MV-4-11 (cell line): ENCODE data around the gene SCAANT1.

Experiments
- DNase-seq: peaks from one replicate; lab custom pipeline; 2025; lab: John Stamatoyannopoulos, UW

SCAANT1 gene

DNA sequence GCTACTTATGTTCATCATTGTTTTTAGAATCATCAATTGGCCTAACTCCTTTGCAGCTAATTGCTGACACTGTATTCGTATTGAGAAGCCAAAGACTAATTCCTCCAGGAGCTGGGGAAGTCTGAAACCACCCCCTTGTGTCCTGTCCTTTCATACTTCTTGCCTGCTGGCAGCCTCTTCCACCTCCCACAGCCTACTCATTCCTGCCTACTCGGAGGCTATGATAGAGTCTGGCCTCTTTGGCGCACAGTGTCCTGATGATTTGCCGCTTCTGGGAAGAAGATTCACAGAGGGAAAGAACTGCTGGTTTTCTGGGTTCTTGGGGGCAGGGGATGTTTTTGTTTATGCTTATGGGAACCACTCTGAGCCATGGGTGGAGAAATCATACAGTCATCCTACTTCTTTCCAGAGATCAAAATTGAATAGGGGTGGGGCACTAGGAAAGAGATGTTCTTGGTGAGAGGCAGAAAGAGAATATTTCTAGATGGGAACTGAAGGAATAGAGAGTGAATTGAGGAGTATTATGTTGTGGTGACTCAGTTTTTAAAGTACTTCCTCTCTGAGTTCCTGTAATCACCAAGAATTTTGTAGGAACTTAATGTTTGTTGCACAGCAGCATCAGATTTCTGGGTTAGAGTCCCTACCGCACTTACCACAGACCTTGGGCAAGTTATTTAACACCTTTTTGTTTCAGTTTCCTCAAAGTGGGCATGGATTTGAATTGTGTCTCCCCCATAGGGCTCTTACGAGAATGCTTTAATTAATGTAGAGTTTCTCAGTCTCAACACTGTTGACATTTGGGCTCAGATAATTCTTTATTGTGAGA lies 22.1 kb upstream of the SCAANT1 start:
- peak; percentile 97 for DNase-seq

DNA sequence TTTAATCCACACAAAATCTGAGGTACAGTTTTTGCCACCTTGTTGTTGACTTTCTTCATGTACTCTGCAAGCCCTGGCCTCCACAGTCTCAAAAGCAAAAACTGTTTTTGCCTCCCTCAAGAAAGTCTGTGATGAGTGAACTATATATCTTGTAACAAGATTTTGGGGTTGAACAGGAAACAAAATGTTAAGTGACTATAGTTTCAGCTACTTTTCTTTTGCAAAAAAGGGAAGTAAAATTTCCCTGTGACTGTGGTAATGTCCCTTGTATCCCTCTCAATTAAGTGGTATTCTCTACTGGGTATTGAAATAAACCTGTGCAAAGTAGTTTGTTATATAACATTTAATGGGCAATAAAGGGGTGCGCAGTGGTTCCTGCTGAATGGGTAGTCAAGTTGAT lies 21.3 kb upstream of the SCAANT1 start:
- DNase-seq = peak; percentile 85

DNA sequence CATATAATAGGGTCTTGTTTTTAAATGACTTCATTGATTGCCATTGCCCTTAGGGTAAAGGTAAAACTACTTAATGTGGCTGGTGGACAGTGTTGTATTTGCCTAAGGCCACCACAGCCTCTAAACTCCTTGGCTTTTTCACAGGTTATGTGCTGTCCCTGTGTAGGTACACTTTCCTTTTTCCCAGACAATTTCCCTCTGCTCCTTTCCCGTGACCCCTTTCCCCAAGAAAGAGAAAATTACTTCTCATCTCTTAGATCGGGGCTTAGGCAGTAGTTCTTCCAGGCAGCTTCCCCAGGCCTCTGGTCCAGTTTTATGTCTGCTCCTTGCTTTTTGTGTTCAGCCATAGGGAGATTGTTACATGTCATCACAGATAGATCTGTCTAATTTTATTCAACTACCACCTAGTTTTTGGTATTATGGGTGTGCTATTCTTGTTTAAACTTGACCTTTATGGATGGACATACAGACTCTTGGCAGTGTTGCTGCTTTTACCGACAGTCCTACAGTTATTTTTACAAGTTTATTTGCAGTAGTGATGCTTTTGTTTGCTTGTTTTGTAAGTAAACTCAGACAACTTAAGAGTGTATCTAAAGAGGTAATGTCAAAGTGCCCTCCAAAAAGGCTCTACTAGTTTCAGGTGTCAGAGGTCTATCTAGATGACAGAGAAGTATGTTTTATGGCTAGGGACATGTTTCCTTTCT lies 20.5 kb upstream of the SCAANT1 start:
- no peak for DNase-seq

DNA sequence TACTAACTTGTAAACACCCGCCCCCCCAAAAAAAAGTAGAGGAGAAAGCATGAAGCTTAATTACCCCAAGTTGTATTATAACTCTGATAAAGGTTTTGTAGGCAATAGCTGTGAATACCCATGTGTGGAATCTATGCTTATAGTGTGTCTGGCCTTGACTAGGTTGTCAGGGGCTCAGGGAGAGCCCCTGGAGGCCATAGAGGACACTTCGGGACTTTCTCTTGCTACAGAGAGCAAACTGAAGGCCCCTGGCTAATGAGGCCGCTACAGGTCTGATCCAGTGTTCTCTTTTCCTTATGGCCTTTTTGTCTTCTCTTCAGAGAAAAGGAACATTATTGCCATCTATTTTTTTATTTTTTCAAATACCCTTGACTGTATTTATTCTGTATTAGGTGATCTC lies 19.1 kb upstream of the SCAANT1 start:
- DNase-seq = no peak

DNA sequence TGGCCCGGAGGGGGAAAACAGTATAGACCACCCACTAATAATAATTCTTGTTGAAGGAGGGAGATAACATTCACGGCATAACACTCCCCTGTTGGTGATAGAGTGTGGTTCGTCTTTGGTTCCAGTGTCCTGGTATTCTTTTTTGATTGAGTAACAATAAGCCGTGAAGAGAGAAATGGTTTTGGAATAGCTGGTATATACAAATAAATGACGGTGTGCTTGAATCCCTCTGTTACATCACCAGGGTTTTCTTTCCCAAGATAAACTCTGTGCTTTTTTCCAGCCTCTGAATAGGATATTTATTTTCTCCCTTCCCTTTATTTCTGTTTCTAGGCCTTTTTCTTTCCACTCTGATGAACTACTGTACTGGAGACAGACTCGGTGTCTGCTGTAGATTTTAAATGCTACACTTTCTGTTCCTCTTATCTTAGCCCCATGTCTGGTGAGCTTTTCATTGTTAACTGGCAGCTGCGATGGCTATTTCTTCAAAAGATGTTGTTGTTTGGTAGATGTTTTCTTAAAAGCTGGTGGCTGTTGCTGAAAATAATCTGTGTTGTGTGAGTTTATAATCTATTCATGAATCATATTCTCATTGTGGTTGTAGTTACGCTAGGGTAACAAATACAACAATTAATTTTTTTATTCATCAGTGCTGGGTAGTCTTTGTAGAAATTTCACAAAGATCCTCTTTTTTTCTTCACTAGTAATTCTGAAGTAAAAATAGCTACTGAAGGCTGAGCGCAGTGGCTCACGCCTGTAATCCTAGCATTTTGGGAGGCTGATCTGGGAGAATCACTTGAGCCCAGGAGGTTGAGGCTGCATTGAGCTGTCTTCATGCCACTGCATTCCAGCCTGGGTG lies 15.5 kb upstream of the SCAANT1 start:
- peak; percentile 72 for DNase-seq

DNA sequence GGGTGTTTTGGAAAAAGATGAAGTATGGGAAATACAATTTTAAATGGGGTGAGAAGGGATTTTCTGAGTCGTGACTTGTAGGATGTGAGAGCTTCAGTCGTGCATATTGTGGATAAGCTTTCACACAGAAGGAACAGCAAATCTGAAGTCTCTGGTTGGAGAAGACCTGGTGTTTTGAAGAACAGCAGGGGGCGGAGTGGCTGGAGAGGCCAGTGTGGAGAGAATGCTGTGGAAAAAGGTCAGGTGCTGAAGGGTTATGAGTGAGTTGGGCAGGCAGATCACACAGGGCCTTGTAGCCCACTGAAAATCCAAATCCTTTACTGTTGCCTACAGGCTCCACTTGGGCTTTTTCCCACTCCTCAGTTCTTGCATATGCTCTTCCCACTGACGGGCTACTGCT lies 14.1 kb upstream of the SCAANT1 start:
- no peak for DNase-seq

DNA sequence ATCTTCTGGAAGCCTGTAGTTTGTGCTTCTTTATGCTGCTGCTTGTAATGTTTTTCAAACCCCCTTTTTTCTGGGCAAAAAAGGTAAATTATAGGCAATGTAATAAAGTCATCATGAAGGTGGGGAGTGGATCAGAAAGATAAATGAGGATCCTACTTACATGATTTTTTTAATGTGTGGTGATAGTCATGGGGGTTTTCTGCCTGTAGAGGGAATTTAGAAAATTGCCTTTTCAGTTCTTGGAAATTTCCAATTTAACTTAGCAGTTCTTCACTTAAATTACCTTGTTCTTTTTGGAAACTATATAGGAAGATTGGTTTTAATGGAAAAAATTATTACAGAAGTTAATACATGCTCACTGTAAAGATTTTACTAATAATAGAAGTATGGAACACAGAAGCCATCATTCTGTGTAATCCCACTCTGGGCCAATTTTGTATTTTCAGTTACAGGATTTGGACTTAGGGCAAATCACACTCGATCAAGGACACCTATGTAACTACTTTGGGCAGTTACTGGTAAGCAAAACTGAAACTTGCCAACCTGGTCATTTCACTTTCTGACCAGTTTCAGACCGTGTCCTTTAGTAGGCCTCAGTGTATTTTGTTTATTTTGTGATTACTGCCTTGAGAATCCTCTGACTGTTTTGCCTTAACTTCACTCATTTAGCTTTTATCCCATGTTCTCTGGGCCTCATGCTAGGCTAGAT lies 10.5 kb upstream of the SCAANT1 start:
- no peak for DNase-seq

DNA sequence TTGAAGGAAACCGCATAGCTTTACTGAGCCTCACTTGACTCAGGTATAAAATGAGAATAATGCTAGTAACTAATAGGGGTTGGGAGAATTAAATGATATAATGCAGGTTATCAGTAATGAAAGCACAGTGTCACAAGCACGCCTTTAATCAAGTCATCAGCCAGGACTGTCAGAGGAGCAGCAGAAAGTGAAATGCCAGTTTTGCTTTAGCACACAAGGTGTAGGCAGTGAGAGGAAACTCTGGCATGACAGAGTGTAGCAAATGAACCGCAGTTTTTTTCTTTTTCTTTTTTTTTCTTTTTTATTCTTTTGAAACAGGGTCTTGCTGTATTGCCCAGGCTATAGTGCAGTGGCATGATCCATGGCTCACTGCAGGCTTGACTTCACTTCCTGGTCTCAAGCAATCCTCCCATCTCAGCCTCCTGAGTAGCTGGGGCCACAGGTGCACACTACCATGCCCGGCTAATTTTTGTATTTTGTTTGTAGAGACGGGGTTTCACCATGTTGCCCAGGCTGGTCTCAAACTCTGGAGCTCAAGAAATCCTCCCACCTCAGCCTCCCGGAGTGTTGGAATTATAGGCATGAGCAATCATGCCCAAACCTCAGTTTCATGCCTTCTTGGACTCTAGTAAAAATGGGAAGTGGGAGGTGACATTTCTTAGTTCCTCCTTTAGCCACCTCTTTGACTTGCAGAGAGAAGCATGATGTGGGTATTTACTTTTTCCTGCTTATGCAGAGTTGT lies 9.7 kb upstream of the SCAANT1 start:
- peak; percentile 94 for DNase-seq

DNA sequence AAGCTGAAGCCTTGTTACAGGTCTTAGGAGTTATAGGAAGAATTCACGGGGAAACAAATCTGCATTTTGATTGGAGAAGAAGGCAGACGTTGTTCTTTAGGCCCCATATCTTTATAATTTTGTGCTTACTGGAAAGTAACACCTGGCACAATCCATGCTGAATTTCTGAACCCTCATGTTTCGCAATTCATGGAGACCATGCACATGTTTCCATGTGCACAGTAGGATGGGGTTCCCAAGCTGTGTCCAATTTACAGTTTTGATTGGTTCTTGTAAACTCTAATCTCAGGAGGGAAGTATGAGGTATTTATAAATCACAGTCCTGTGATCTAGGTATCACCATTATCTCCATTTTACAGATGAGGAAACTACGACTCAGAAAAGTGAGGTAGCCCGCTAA lies 7.8 kb upstream of the SCAANT1 start:
- no peak for DNase-seq

DNA sequence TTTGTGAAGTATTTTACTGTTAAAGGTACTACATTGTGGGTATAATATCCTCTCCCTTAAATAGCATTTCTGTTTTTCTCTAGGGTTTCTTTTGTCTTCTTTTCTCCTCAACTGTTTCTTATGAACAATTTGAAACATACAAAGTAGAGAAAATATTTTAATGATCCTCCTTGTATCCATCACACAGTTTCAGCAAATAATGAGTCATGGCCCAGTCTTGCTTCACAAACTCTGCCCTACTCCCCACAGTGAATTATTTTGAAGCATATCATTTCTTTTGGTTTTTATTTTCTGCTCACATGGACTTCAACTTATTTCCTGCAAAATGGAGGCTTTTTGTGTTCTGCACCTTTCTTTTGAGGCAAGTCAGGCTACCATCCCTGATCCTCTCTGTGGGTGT lies 6.1 kb upstream of the SCAANT1 start:
- DNase-seq = no peak

DNA sequence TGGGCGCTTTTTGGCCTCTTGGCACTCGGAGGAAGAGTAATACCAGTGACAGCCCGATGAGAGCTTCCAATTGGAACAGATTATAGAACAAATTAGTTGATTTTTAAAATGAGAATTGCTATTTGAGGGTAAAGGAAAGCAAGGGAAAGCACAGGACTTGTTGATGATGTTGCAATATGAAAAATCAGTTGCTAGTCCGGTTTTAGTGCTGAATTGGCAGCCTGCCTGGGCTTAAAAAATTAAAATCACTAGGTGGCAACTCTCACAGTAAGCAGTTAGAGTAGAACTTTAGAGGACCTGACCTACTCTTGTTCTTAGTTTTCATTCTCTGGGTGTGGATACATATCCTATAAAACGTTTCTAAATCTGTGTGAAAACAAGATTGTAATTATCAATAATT lies 2.1 kb upstream of the SCAANT1 start:
- DNase-seq = peak; percentile 29

DNA sequence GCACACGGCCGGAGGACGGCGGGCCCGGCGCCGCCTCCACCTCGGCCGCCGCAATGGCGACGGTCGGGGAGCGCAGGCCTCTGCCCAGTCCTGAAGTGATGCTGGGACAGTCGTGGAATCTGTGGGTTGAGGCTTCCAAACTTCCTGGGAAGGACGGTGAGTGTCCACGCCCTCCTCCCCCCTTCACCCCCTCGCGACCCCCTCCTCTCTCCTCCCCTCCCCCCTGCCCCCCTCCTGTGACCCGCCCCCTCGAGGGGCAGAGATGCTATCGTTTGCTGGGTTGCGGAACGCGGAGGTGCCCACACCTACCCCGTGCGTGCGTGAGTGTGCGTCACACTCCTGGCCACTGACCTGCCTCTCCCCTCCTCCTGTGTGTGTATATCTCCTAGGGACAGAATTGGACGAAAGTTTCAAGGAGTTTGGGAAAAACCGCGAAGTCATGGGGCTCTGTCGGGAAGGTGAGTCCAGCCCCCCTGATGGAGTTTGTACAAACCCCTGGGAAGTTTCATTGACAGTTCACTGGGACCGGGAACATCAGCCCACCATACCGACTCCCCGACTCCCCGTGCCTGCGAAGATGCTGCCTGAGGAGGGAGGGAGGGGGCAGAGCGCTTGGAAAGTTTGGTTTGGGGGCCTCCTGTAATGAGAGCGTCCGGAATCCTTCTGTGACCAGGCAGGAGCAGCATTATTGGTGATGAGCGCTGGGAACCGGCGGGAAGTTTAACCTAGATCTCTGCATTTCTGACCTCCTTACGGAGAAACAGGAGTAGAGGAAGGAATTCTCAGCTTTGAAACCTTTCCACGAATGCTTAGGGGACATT lies 795 bp upstream of the SCAANT1 start:
- no peak for DNase-seq

DNA sequence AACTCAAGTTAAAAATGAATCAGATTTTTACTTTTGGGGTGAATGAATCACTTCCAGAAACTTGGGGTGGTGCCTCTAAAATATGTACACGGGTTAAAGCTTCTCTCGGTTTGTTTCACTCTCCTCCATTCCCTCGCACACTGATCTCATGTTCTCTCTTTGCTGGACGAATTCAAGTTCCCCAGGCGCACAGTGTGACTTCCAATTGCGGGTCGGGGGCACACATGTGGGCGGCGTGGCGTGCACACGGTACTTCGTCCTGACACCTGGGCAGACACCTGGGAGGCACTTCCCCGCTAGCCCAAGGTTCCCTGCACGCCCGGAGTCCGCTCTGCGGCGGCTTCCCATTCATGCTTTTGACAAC lies 692 bp downstream of the SCAANT1 start:
- DNase-seq = no peak

DNA sequence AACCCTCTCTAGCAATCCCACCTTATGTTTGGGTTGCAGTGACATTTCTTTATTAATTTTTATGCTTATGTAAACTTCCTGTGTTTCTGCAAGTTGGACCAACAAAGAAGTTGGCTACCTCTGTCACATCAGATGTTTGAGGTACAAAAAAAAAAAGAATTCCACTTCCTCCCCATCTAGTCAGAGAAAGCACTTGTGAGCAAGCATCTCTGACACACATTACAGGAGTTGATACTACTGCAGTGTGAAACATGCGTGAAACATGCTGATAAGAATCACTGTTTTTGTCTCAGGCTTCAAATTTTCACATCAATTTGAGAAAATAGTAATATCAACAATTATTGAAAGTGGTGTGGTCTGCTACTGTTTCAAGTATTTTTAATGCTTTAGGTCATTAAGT lies 1.3 kb downstream of the SCAANT1 start:
- no peak for DNase-seq

DNA sequence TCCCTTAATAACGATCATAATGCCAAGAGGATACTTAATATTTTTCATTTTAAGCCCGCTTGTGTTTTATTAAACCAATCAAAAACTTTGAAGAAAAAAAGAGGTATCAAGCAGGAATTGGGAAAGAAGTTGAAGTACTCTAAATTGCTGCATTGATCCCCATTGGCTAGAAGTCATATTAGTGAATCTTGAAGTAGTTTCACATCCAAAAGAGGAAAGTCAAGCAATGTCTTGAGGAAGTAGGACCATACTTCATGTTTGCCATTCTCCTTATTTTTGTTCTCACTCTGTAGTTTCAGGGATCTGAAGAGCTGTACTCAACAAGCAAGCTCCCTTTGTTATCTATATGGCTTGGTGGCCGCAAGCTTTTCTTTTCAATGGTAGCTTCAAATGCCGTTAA lies 2.2 kb downstream of the SCAANT1 start:
- peak; percentile 68 for DNase-seq

DNA sequence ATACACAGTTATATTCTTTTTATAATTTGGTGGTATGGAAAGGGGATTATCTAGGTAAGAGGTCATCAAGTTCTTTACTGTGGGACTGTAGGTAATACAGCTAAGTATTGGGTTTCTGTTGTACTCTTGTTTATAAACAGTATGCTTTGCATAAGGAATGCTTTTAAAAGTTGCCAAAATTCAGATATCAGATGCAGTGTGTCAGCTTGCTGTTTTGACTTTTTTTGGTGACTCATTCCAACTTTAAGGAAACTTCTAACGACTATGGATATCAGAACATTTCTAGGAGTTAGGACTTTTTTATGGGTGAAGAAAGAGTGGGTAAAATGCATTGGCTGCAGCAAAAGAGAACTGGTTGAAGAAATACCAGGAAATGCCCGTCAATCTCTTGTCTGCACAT lies 2.8 kb downstream of the SCAANT1 start:
- DNase-seq = no peak

DNA sequence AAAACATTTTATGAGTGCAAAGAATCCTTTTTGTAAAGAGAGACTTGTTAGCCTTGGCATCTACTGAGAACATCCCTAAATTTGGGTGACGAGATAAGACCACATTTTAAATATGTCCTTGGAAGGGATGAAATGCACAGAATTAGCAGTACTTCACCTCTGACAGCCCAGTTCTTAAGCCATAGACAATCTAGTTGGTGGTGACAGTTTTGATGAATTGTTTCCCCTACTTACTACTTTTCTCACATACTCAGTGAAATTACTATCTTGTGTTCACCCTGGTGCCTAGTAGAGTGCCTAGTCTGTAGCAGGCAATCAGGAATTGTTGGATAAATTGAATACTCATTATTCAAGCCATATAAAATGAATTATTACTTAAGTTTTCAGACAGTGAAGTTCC lies 3.4 kb downstream of the SCAANT1 start:
- no peak for DNase-seq

DNA sequence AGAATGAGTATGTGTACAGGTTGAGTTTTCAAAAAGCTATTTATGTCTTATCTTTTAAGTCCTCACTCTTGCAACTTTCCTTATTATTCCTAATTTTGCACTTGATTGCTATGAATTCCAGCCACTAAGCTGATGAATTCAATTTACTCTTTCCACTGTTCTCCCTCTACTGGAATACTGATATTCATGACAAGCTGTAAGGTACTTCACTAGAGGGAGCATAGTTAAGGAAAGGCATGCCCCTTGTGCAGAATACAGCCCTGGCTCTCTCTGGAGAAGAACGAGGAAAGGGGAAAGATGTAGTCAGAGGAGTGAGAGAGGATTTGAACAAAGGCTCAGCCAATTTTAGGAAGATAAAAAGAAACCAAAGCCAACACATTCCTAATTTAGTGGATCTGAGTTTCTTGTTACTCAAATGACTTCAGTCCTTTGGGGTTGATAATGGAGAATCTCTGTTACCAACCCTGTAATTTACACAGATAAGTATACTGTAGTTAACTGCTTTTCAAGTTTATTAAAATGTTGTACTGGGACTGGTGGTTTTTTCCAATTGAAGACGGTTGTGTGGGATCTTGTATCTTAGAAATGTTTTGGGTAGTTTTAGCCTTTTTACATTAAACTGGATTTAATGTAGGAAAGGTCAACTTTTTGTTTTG lies 4.0 kb downstream of the SCAANT1 start:
- DNase-seq = no peak

DNA sequence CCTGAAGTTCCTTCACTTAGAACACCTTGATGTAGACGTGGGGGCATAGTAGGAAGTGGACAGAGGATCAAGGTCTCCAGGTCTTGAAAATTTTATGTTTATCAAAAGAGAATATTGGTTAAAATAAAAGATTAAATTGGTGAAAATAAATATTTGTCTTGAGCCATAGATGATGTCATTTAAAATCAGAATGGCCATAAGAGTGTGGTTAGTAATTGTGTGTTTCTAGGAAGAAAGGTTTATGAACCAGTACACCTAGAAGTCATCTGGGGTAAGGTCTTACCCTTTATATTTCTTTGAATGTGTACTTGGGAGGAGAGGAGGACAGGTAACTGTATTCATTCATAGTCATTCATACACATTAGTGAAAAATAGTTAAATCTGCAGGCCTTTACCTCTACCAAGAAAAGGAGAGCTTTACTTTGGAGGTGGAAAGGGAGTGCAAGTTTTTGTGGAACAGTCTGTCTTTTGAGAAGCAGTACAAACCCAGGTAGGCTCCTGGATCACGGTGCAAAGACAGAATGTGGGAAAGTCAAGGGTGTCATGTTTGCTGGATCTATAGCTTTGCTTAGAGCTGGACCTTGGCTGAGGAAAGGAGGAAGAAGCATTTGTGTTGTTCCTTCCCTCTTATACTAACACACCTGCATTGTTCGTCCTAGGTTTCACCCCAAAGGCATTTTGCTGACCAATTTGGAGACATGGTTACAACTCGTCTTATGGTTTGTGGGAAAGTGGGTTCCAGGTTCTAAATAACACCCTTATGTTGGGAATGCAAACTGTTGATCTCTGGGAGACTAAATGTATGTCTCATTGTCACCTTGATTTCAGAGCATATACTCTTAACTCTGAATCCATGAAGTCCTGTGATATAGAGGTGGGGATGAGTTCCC lies 6.2 kb downstream of the SCAANT1 start:
- DNase-seq = no peak
